NCI-H146 (cell line): ENCODE measurements around the gene TRAF7.
A peak's percentile ranks its signal among the peaks of the same experiment; 100 is the strongest.

ENCODE experiments used
- DNase-seq: peaks from one replicate; lab custom pipeline; 2025; lab: John Stamatoyannopoulos, UW

The TRAF7 gene

DNA sequence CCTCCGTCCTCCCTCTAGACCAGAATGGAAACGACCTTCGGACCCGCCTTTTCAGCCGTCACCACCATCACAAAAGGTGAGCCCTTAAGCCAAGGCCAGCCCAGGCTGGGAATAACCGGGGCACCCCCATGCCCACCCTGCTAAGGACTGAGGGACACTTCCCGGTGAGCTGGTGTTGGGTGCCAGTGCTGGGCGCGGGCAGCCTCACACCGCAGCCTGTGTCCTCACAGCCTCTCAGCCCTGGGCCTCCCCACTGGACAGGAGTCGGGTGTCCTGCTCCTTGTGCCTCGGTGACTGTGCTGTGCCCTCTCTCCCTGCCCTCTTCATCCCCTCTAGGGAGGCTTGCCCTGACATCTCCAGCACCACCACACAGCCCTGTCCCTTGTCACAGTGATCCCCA lies 10.3 kb downstream of the TRAF7 start:
- DNase-seq: no peak

DNA sequence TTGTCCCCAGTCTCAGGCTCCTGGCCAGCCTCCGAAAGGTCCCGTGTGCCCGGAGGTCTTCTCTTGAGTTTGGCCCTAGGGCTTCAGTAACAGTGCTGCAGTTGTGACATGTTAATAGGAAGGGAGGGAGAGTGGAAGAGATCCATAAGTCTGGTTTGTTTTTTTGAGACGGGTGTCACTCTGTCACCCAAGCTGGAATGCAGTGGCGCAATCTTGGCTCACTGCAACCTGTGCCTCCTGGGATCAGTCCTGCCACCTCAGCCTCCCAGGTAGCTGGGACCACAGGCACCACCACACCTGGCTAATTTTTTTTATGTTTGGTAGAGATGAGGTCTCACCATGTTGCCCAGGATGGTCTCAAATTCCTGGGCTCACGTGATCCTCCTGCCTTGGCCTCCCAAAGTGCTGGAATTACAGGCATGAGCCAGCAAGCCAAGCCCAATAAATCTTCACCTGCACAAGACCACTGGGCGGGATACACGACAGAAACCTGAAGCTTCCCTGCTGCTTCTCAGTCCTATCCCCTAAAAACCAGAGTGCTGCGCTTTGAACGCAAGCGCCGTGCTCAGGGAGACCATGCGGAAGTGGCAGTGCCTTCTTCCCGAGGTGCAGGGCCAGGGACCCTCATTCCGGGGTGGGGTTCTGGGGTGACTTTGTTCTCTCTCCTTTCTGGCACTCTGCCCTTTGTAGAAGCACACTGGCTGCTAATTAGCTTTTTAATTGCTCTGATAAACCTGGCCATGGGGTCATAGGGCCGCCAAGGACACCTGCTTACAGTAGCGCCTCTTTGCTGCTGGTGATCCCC lies 10.9 kb downstream of the TRAF7 start:
- DNase-seq: peak; percentile 23

DNA sequence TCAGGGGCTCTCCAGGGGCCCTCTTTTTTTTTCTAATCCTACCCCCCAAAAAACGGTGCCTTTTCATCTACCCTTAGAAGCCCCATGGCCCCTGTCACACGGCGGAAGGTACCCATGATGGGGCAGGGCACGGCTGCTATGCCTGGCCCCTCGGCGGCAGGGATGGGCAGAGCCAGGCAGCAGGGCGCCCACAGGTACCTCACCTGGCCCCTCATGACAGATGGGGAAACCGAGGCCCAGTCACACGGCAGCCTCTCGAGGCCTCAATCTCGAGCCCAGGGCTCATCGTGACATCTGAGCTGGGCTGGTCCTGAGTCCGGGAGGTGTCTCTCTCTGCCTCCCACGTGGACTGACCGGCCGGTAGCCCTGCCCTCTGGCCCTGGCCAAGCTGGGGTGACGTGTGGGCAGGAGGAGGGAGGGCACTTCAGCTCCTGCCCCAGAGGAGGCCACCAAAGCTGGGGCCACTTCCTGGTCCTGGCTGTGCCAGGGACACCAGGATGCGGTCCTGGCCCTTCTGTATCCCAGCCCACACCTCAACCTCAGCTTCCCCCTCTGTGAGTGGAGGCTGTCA lies 11.6 kb downstream of the TRAF7 start:
- no peak for DNase-seq

DNA sequence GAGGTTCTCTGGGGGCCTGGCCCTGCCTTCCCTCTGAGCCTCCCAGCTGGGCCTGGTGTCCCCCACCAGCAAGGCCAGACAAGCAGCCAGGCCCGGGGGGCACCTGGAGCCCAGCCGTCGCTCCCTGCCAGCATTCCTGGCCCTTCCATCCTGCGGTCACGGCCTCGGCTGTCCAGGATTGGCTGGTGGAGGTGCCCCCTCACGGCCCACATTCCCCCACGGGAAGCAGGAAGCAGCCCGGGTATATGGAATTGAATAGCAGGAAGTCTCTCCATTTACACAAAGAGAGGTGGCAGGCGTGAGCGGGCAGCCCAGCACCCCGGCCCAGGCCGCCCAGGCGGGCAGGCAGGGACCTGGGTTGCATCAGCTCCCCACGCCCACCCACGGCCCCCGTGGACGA lies 14.5 kb downstream of the TRAF7 start:
- DNase-seq: no peak

DNA sequence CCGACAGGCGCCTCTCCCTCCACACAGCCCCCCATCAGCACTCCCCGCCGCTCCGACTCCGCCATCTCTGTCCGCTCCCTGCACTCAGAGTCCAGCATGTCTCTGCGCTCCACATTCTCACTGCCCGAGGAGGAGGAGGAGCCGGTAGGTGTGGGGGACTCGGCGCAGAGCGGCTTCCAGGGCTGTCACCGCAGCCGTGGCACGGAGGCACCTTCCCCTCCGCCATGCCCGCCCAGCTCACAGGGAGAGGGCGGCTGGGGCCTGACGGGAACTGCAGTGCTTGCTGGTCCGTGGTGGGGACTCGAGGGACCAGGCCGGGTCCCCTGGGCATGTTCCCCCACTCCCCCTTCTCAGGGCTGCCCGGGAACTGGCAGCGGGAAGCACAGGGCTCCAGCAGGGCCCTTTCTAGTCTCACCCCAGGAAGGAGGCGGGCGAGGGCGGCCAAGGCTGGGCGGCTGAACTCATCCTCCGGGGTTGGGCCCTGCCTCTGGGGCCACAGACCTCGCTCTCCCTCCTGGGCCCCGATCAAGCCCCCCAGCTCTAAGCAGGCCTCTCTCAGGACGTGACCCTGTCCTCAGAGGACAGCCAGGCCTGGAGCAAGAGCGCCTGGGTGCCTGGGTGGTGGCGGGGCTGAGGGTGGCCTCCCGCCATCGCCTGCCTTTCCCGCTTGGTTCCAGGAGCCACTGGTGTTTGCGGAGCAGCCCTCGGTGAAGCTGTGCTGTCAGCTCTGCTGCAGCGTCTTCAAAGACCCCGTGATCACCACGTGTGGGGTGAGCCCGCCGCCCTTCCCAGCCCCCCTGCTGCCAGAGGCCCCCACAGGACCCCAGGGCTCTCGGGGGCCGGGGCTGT lies 15.2 kb downstream of the TRAF7 start:
- DNase-seq: no peak

DNA sequence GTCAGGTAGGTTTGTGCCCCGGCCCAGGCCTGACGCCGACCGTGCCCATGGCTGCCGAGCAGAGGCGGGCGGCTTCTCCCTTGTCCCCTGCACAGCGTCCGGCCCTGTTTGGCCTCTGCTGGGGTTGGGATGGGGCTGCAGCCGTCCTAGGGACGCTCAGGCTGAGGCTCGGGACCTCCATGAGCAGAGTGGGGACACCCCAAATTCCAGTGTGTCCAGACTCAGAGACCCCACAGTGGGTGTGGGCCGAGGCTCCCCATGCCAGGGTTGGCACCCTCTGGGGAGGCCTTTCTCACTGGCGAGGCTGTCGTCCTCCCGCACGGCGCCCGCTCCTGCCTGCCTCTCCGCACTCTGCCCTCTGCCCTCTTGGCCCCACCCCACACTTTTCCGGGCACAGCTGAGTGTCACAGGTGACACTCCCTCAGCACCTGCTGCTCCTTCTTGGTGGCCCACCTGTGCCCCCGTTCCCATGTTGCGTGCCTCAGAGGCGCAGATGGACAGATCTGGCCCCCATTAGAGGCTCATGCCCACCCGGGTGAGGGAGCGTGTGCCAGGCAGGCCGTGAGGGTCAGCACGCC lies 16.1 kb downstream of the TRAF7 start:
- no peak for DNase-seq

DNA sequence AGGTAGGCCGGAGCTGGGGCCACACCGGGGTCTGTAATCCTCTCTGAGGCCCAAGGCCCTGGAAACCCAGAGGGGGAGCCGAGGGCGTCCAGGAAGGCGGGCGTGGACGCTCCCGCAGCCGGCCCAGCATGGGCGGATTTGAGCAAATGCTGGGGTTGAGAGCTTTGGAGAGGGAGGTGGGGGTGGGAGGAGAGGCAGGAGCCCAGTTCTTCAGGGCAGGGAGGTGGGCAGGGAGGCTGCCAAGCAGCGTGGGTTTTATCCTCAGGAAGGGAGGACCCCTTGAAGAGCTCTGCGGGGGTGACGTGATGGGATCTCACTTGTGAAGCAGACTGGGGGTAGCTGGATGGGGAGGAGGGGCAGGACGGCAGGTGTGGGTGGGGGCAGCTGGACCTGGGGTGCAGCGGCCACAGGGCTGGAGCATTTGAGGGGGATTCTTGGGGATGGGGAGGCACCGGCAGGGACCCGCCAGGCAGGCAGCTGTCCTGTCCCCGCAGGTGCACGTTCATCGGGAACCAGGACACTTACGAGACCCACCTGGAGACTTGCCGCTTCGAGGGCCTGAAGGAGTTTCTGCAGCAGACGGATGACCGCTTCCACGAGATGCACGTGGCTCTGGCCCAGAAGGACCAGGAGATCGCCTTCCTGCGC lies 17.2 kb downstream of the TRAF7 start:
- no peak for DNase-seq

DNA sequence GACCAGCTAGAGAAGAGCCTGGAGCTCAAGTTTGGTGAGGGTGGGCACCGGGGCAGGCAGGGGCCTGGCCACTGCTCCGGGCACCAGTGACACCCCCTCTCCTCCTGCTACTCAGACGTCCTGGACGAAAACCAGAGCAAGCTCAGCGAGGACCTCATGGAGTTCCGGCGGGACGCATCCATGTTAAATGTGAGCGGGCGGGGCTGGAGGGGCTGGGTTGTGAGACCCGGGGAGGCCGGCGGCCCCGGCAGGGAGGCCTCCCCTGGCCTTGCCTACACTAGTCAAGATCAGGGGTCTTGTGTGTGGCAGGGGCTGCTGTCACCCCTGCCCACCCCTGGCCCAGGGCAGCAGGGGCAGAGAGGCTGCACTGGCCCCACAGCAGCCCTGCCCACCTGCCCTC lies 17.8 kb downstream of the TRAF7 start:
- DNase-seq: no peak

DNA sequence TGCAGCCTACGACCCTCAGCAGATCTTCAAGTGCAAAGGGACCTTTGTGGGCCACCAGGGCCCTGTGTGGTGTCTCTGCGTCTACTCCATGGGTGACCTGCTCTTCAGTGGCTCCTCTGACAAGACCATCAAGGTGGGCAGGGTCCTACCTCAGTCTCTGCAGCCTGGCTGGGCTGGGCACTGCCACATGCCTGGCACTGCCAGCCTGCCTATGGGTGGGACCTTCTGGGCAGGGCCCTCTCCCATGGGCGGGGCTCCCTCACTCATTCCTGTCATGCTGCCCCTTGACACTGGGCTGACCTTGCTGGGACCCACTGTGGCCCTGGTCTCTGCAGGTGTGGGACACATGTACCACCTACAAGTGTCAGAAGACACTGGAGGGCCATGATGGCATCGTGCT lies 18.3 kb downstream of the TRAF7 start:
- DNase-seq: no peak

DNA sequence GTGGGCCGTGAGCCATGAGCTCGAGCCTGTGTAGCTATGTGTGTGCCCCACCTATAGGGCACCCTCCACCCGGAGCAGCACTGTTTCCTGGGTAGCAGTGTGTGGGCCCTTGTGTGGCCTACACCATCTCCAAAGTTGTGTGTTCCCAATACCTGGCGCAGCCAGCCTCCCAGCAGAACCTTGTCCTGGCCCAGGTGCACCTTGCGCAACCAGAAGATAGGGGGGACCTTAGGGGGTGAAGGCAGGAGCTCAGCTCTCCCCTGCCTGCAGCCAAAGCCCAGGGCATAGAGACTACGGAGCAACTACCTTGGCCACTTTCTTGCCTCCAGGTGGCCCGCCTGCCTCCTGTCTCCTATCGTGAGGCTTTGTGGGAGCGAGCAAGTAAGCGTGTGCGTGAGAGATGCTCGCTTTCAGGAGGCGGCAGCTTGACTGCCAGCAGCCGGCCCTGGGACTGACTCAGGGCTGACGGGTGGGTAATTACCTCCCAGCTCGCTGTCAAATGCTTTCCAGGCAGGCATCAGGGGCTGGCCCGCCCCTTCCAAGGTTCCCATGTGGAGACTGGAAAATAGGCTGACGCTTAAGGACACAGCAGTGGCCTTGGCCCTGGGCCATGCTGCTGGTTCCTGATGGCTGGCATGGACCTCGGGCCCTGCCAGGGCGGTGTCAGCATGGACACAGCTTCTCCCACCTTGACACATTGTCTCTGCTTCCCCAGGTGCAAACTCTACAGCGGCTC lies 19.0 kb downstream of the TRAF7 start:
- no peak for DNase-seq

DNA sequence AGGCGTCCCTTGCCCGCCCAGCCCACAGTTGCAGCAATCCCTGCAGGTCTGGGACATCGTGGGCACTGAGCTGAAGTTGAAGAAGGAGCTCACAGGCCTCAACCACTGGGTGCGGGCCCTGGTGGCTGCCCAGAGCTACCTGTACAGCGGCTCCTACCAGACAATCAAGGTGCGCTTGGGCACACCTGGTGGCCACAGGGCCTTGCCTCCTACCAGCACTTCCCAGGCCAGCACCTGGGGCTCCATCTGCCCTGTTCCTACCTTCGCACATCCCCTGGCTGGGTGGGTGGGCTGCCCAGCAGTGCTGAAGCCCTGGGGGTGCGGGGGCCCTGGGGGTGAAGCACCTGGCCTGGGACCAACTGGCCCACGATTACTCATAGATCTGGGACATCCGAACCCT lies 19.9 kb downstream of the TRAF7 start:
- no peak for DNase-seq

DNA sequence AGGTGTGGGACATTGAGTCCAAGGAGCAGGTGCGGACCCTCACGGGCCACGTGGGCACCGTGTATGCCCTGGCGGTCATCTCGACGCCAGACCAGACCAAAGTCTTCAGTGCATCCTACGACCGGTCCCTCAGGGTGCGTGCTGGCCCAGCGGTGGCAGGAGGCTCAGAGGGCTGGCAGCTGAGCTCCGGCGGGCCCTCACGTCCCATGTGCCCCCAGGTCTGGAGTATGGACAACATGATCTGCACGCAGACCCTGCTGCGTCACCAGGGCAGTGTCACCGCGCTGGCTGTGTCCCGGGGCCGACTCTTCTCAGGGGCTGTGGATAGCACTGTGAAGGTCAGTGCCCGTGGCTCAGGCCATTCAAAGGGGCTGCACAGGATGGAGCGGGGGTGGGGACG lies 20.5 kb downstream of the TRAF7 start:
- no peak for DNase-seq

DNA sequence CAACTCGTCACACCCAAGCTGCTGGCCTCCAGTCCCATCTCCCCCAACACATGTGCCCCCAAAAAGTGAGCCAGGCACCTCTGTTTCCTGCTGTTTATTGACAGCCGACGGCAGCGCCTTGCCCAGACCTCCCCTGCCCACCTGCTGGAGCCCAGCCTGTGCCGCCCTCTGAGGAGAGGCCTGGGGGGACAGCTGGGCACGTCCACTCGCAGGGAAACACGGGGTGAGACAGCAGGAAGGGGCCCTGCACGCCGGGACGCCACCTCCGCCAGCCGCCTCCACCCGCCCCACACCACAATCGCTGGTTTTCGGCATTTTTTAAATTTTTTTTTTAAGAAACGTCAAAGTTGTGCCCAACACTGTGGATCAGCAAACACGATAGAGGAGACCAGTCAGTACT lies 21.5 kb downstream of the TRAF7 start:
- DNase-seq: no peak

DNA sequence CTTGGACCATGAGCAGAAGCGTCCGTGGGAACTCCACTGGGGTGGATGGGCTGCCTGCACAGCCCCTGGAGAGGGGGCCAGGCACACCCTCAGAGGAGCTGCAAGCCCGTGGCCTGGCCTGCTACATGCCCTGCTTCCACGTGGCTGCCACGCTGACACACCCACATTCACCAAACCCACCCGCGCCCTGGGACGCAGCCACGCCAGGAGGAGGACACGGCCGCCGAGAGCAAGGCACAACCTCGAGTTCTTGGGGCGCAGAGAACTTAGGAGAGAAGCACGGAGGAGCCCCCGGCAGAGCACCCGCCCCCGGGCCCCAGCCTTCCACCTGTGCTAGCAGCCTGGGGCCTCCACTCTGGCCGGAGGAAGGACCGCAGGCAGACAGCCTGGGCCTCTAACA lies 22.0 kb downstream of the TRAF7 start:
- DNase-seq: no peak

DNA sequence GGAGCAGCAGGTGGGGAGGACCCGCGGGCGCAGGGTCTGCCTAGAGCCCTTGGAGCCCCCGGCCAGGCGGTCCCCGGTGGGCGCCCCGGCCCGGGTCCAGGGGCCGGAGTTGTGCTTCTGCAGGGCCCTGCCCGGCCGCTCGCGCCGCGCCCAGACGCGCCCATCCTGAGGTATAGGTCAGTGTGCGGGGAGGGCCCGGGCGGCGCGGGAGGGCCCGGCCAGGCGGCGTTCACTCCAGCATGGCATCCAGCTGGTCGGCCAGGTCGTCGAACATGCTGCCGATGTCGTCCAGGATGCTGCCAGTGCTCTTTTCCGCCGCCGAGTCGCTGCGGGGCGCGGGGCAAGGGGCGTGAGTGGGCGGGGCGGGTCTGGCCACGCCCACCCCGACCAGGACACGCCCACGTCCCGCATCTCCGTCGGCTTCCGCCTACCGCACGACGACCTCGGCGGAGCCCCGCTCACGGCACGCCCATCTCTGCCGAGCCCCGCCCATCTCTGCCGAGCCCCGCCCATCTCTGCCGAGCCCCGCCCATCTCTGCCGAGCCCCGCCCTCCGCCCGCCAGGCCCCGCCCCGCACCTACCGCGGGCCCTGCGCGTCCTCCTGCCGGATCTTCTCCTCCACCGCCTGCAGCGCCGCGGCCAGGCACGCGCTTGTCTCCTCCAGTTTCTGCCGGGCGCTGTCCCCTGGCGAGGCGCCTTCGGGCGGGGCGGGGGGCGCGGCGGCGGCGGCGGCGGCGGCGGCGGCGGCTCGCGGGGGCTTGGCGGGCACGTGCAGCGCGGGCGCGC lies 22.9 kb downstream of the TRAF7 start:
- DNase-seq: peak; percentile 72

DNA sequence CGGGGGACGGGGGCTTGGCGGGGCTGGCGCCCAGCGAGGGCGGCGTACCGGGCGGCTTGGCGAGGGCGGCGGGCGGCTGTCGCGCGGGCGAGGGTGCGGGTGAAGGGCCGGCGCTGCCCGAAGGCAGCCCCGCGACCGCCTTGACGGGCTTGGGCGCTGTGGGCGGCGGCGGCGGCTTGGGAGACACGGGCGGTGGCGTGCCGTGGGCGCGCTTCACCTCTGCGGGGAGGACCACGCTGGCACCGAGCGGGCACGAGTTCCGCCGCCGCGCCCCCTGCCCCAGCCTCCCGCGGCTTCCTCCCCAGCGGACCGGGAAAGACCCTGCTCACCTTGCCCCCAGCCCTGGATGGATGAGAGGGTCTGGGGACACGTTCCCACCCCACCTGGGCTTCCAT lies 23.5 kb downstream of the TRAF7 start:
- no peak for DNase-seq

DNA sequence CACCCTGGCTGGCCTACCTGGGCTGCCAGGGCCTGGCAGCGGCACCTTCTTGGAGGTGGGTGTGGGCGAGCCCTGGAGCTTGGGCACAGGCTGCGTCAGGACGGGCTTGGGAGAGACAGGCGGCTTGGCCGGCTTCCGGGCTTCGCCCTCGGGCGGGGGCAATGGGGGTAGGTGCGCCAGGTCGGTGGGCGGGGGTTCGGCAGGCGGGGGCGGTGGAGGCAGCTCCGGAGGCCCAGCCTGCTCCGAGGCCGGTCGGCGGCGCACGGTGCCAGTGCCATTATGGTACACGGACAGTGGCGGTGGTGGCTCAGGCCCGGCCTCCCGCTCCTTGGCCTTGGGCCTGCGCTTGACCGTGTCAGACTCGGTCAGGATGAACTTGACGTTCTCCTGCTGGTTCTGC lies 24.0 kb downstream of the TRAF7 start:
- no peak for DNase-seq

DNA sequence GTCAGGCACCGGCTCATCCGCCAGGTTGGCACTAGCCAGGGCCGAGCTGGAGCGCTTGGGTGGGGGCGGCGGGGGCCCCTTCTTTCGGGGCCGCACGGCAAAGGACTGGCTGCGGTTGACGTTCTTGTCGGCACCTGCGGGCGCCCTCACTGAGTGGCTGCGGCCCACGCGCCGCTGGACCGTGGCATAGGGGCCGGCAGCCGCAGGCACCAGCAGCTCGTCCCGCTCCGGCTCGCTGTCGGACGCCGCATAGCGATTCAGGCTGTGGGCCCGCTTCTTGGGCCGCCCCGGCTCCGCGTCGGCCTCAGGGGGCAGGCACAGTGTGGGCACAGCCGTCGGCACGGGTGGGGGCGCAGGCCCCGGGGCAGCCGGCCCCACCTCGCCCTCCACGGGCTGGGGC lies 24.9 kb downstream of the TRAF7 start:
- DNase-seq: no peak

DNA sequence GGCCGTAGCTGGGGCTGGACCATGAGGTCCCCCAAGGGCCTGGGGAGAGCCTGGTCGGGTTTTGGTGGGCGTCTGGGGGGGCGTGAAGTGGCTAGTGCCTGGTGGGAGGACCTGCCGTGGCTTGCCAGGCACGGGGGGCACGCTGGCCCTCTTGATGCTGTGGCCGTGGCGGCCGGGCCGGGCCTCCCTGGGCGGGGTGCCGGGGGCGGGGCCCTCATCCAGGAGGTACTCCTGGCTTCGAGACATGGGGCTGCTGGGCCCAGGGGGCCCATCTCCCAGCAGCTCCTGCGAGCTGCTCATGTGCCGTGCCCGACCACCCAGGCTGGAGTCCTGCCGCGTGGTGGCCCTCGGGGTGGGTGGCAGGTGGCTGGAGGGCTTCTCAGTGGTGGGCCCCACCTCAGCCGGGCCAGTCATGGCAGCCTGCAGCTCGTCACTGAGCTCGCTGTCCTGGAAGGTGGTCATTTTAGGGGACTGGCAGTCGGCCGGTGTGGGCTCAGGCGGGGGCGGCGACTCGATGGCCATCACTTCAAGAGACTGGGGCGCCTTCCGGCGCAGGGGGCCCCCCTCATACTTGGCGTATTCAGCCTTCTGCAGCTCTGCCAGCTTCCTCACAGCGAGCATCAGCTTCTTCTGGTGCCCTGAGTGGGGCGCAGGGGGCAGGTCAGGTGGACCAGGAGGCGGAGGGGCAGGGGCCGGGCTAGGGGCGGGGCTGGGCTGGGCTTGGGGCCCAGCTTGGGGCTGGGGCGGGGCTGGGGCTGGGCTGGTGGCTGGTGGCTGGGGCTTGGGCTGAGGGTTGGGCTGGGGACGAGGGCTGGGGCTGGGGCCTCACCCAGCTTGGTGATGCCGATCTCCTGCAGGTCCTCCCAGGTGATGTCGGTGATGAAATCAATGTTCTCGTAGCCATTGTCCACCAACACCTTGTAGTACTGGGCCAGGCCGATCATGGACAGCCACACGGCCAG lies 25.7 kb downstream of the TRAF7 start:
- no peak for DNase-seq

DNA sequence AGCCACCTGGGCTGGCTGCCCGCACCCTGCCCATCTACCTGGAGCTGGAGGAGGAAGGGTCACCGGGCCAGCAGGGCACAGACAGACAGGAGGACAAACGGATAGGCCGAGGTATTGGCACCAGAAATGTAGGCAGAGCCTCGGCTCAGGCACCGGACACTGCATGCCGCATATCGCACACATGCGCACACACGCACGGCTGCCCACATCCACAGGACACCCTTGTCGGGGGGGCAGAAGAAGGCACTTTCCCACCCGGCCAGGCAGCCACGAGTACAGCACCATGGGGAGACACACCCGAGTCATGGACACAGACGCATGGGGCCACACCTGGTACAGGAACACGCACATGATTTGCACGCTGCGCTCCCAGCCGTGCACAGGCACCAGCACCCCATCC lies 26.4 kb downstream of the TRAF7 start:
- no peak for DNase-seq
